Measurements from ENCODE around the gene GPR75.
"Not testable (repeated sequence)": the region's sequence is repeated elsewhere in the genome, so short reads cannot be mapped to it uniquely, and the experiment has no call there.

The GPR75 gene

GRCh38 chr2:53851052-53851757 is 8.6 kb downstream of the GPR75 start:
- not testable (repeated sequence) for DNase-seq

- DNase-seq = no peak
Observed at GRCh38 chr2:53848062-53848461, 11.7 kb downstream of the GPR75 start.

GRCh38 chr2:53843595-53843994 is 16.2 kb downstream of the GPR75 start:
- no peak for DNase-seq

GRCh38 chr2:53842891-53843290 is 16.9 kb downstream of the GPR75 start:
- DNase-seq = no peak

GRCh38 chr2:53841651-53842050 is 18.1 kb downstream of the GPR75 start:
- not testable (repeated sequence) for DNase-seq

- no peak for DNase-seq
Observed at GRCh38 chr2:53840580-53840979, 19.2 kb downstream of the GPR75 start.

GRCh38 chr2:53829980-53830290 is 29.8 kb downstream of the GPR75 start:
- not testable (repeated sequence) for DNase-seq

GRCh38 chr2:53829273-53829979 is 30.3 kb downstream of the GPR75 start:
- DNase-seq = no peak

- DNase-seq = no peak
Observed at GRCh38 chr2:53828331-53828730, 31.4 kb downstream of the GPR75 start.

- DNase-seq = no peak
Observed at GRCh38 chr2:53827398-53828175, 32.2 kb downstream of the GPR75 start.

GRCh38 chr2:53826587-53827397 is 33.0 kb downstream of the GPR75 start:
- no peak for DNase-seq

- DNase-seq = no peak
Observed at GRCh38 chr2:53826030-53826410, 33.7 kb downstream of the GPR75 start.

- not testable (repeated sequence) for DNase-seq
Observed at GRCh38 chr2:53823639-53824038, 36.1 kb downstream of the GPR75 start.

GRCh38 chr2:53821810-53822209 is 38.0 kb downstream of the GPR75 start:
- no peak for DNase-seq

GRCh38 chr2:53820711-53821110 is 39.1 kb downstream of the GPR75 start:
- no peak for DNase-seq

GRCh38 chr2:53820048-53820447 is 39.7 kb downstream of the GPR75 start:
- no peak for DNase-seq

GRCh38 chr2:53819634-53820033 is 40.1 kb downstream of the GPR75 start:
- DNase-seq = no peak

- no peak for DNase-seq
Observed at GRCh38 chr2:53818854-53819435, 40.8 kb downstream of the GPR75 start.

- no peak for DNase-seq
Observed at GRCh38 chr2:53813151-53813550, 46.6 kb downstream of the GPR75 start.

- no peak for DNase-seq
Observed at GRCh38 chr2:53811601-53812000, 48.2 kb downstream of the GPR75 start.
